Ovary (tissue), 9 donors: ENCODE data around the gene CADPS2. TPM values are rescaled to one million over a fixed set of nuclear protein-coding genes. Genes with fewer than 3 reads are reported as not detected.

Experiments used
- DNase-seq, 5 donors: peaks; one replicate each; pipeline ENCODE4 v3.0.0-alpha.2; 2019 to 2020
- H3K27ac ChIP-seq, 2 donors: fragments of 200-600 bp; one replicate each; pipeline versions ENCODE4 v1.5.1 to v1.8.0; 2019 to 2022
- H3K27me3 ChIP-seq: fragments of 200-600 bp; one replicate; pipeline ENCODE4 v1.8.0; 2022
- H3K36me3 ChIP-seq: fragments of 200-600 bp; sonication (generic); one replicate; pipeline ENCODE4 v1.5.1; 2019
- H3K4me1 ChIP-seq: one replicate; pipeline ENCODE4 v1.8.1; 2013; ENCODE audit warnings: mild to moderate bottlenecking, moderate library complexity; ENCODE audit not compliant: insufficient read depth
- H3K4me3 ChIP-seq: fragments of 200-600 bp; sonication (generic); one replicate; pipeline ENCODE4 v1.5.1; 2017
- H3K9me3 ChIP-seq, 2 donors: fragments of 200-600 bp in 1 of 2; sonication (generic) in 1 of 2; one replicate each; pipeline versions ENCODE4 v1.5.1 to v1.8.1; 2013 to 2019; ENCODE audit warnings: mild to moderate bottlenecking in 1 of 2, moderate library complexity in 1 of 2
- CTCF ChIP-seq, 3 donors: fragments of 450-650 bp in 2 of 3; fragments of 200-600 bp in 1 of 3; IDR thresholded peaks; one replicate each; pipeline versions ENCODE4 v1.5.1 to v1.8.0; 2016 to 2022; ENCODE audit warnings: antibody characterized with exemption in 3 of 3, mild to moderate bottlenecking in 1 of 3
- EP300 ChIP-seq: sonication (generic); formaldehyde crosslinking; IDR thresholded peaks from one replicate; pipeline ENCODE4 v1.6.1; 2017; ENCODE audit warnings: antibody characterized with exemption
- POLR2A ChIP-seq: fragments of 450-650 bp; IDR thresholded peaks from one replicate; pipeline ENCODE4 v1.6.1; 2017; ENCODE audit warnings: antibody characterized with exemption, mild to moderate bottlenecking, moderate library complexity
- WGBS, 3 donors: extraction: QIAGEN DNeasy Blood & Tissue Kit in 1 of 3; methylation state at CpG; one replicate each; pipeline versions ENCODE4 v1.1.5 to v1.1.7; 2013 to 2017; 5-methylcytosine and 5-hydroxymethylcytosine counted together
- intact Hi-C, 4 donors: fragments of 100-400 bp; cut with DNase I; formaldehyde crosslinking; loops; one replicate each; pipeline versions ENCODE4 v1.11.0 to v1.15.1; 2022 to 2023
- polyA plus RNA-seq, 2 donors: library from polyadenylated mRNA; stranded (reverse); fragments of 200-250 nt in 1 of 2; fragments of 350-450 nt in 1 of 2; fragmentation: Illumina TruSeq in 1 of 2; extraction: RNeasy Lipid Tissue Mini Kit (QIAGEN cat#74804) in 1 of 2; gene quantifications; one replicate each; pipeline ENCODE4 v1.2.3, GENCODE V29; 2013 to 2014
- total RNA-seq, 7 donors: library from RNA; depleted of rRNA in 2 of 7; stranded (reverse); fragments of >200 nt in 2 of 7; fragmentation: NEBNext Ultra II Directional in 3 of 7; extraction: Animal tissue kit (Norgen Biotek cat#: 25700) in 3 of 7; gene quantifications; one replicate each; pipeline versions ENCODE4 v1.1.0 to v1.2.4, GENCODE V29; 2016 to 2023
- donor health status: DM: no; HTN: no; CAD: no; lungs with moderate emphysema.
- donor health status: DM: no; HTN: no; CAD: no.
- donor health status: Bipolar disorder and iron deficiency.
- donor health status: DM: yes; HTN: yes; CAD: no.
- donor health status: DM: no; HTN: no; CAD: no.
- donor health status: DM: yes; HTN: yes; CAD: no.

CADPS2 gene
- total and polyA plus RNA-seq, 9 donors = 10.1 to 26.7 (median 16.6) TPM

GRCh38 chr7:122884186-122884585 is 2.1 kb downstream of the CADPS2 start:
- Histone ChIP-seq H3K4me1 (peaks cover 1% of the 10 kb centered on the region), H3K4me3 (no peak overlapping the region), H3K27ac (no peak overlapping the region), H3K9me3 (no peaks in the 10 kb centered on the region), H3K36me3 (no peaks in the 10 kb centered on the region), H3K27me3 (no peaks in the 10 kb centered on the region)
- TF ChIP-seq POLR2A (no peak), CTCF (IDR thresholded peaks at IDR 0.05) (no peak), EP300 (no peak)
- DNase-seq = no peak
- intact Hi-C loops = no loop called here
- WGBS, 3 donors = 84 to 89% (median 85%) methylated on average over 4 of the region's 4 CpGs

- Histone ChIP-seq H3K9me3 (no peaks in the 10 kb centered on the region), H3K36me3 (no peaks in the 10 kb centered on the region), H3K27me3 (no peaks in the 10 kb centered on the region), H3K4me1 (peaks cover 1% of the 10 kb centered on the region), H3K27ac (no peak overlapping the region), H3K4me3 (no peak overlapping the region)
- WGBS, 3 donors = 82 to 83% (median 83%) methylated on average over 3 of the region's 3 CpGs
- DNase-seq = no peak
- intact Hi-C loops = no loop called here
- TF ChIP-seq CTCF (IDR thresholded peaks at IDR 0.05) (no peak), EP300 (no peak), POLR2A (no peak)
These were observed 3.1 kb downstream of the CADPS2 start for GRCh38 chr7:122883049-122883680.

- Histone ChIP-seq H3K4me1 (no peaks in the 10 kb centered on the region), H3K27ac (no peak overlapping the region), H3K27me3 (no peaks in the 10 kb centered on the region), H3K4me3 (no peak overlapping the region), H3K36me3 (no peaks in the 10 kb centered on the region), H3K9me3 (no peaks in the 10 kb centered on the region)
- TF ChIP-seq CTCF (IDR thresholded peaks at IDR 0.05) = no peak
- 4 to 19% (median 16%) methylated on average over 1 of the region's 1 CpG for WGBS, 3 donors
- intact Hi-C loops = no loop called here
- DNase-seq = no peak
These were observed 4.9 kb downstream of the CADPS2 start for GRCh38 chr7:122881324-122881723.

- Histone ChIP-seq H3K27ac (no peak overlapping the region), H3K36me3 (no peaks in the 10 kb centered on the region), H3K27me3 (no peaks in the 10 kb centered on the region), H3K4me3 (no peak overlapping the region), H3K9me3 (no peaks in the 10 kb centered on the region), H3K4me1 (no peaks in the 10 kb centered on the region)
- intact Hi-C loops = no loop called here
- no peak for DNase-seq
- WGBS, 3 donors = 55 to 95% (median 56%) methylated on average over 1 of the region's 1 CpG
- TF ChIP-seq EP300 (no peak), CTCF (IDR thresholded peaks at IDR 0.05) (no peak), POLR2A (no peak)
These were observed 17.0 kb downstream of the CADPS2 start for GRCh38 chr7:122869260-122869659.
